GM23338 (cell line): ENCODE results near the gene PPIF. TPM values are rescaled to one million over a fixed set of nuclear protein-coding genes. Genes with fewer than 3 reads are reported as not detected.

Experiments
- ATAC-seq: fragments of 200-7000 bp; cut with Tn5 transposase; 3 replicates; pipeline ENCODE4 v1.9.1; 2020
- DNase-seq: peaks from one replicate; pipeline ENCODE4 v3.0.0-alpha.2; 2015; ENCODE audit warnings: low spot score
- H2AFZ ChIP-seq: fragments of 200-600 bp; sonication (generic); 2 replicates; pipeline ENCODE4 v1.8.0; 2016; ENCODE audit warnings: antibody characterized with exemption, mild to moderate bottlenecking, moderate library complexity
- H3F3A ChIP-seq: fragments of 200-600 bp; sonication (generic); replicated peaks from 2 replicates; pipeline ENCODE4 v1.8.0; 2017; ENCODE audit warnings: antibody characterized with exemption, mixed run types, low read depth
- H3K27ac ChIP-seq: fragments of 200-600 bp; sonication (generic); 2 replicates; pipeline ENCODE4 v1.6.1; 2016; ENCODE audit warnings: low read depth
- H3K27me3 ChIP-seq: fragments of 200-600 bp; sonication (generic); 2 replicates; pipeline ENCODE4 v1.8.0; 2016; ENCODE audit warnings: mild to moderate bottlenecking, mixed run types, moderate library complexity; ENCODE audit not compliant: insufficient read depth
- H3K36me3 ChIP-seq: fragments of 200-600 bp; sonication (generic); 2 replicates; pipeline ENCODE4 v1.8.0; 2016; ENCODE audit warnings: mild to moderate bottlenecking; ENCODE audit not compliant: insufficient read depth
- H3K4me1 ChIP-seq: fragments of 200-600 bp; sonication (generic); 2 replicates; pipeline ENCODE4 v1.8.0; 2016; ENCODE audit warnings: mild to moderate bottlenecking, moderate library complexity; ENCODE audit not compliant: insufficient read depth
- H3K4me2 ChIP-seq: fragments of 200-600 bp; sonication (generic); 2 replicates; pipeline ENCODE4 v1.7.1; 2017; ENCODE audit warnings: mixed run types
- H3K4me3 ChIP-seq: fragments of 200-600 bp; sonication (generic); 2 replicates; pipeline ENCODE4 v1.6.1; 2016; ENCODE audit warnings: mixed run types
- H3K79me2 ChIP-seq: fragments of 200-600 bp; sonication (generic); replicated peaks from 2 replicates; pipeline ENCODE4 v1.8.0; 2017; ENCODE audit warnings: mild to moderate bottlenecking; ENCODE audit not compliant: insufficient read depth
- H3K9me2 ChIP-seq: fragments of 200-600 bp; sonication (generic); 2 replicates; pipeline ENCODE4 v1.8.0; 2017; ENCODE audit not compliant: insufficient read depth
- H4K20me1 ChIP-seq: fragments of 200-600 bp; sonication (generic); replicated peaks from 2 replicates; pipeline ENCODE4 v1.8.0; 2017; ENCODE audit warnings: mild to moderate bottlenecking; ENCODE audit not compliant: insufficient read depth
- H3K27ac Mint-ChIP-seq: 2 replicates; pipeline ENCODE4 v1.8.0; 2020; ENCODE audit warnings: inconsistent platforms, mild to moderate bottlenecking, moderate library complexity, mixed read lengths
- H3K27me3 Mint-ChIP-seq: 3 replicates; pipeline ENCODE4 v1.8.0; 2022; ENCODE audit warnings: low read depth, mild to moderate bottlenecking, moderate library complexity, mixed read lengths, inconsistent platforms; ENCODE audit not compliant: insufficient read depth, poor library complexity
- H3K36me3 Mint-ChIP-seq: 3 replicates; pipeline ENCODE4 v1.8.0; 2021; ENCODE audit warnings: low read depth, mild to moderate bottlenecking, inconsistent platforms, moderate library complexity, mixed read lengths
- H3K4me1 Mint-ChIP-seq: 3 replicates; pipeline ENCODE4 v1.8.0; 2020; ENCODE audit warnings: mild to moderate bottlenecking, inconsistent platforms, mixed read lengths
- H3K4me3 Mint-ChIP-seq: 3 replicates; pipeline ENCODE4 v1.8.0; 2021; ENCODE audit warnings: moderate library complexity, mild to moderate bottlenecking, inconsistent platforms, mixed read lengths
- H3K9me3 Mint-ChIP-seq: 3 replicates; pipeline ENCODE4 v1.8.0; 2020; ENCODE audit warnings: moderate library complexity, mild to moderate bottlenecking, inconsistent platforms, mixed read lengths
- CTCF ChIP-seq, 2 experiments: fragments of 200-600 bp in 1 of 2; sonication (generic) in 1 of 2; conservative IDR thresholded peaks; 2 replicates each; pipeline versions ENCODE4 v1.5.1 to v1.6.1; 2016 to 2017; ENCODE audit warnings: antibody characterized with exemption in 2 of 2, low read depth in 2 of 2, mild to moderate bottlenecking in 2 of 2, moderate library complexity in 1 of 2
- JUNB ChIP-seq: IDR thresholded peaks from one replicate; pipeline ENCODE4 v1.6.1; 2016; ENCODE audit warnings: antibody characterized with exemption; ENCODE audit not compliant: unreplicated experiment
- NANOG ChIP-seq: IDR thresholded peaks from 2 replicates; pipeline ENCODE4 v1.6.1; 2016; ENCODE audit warnings: antibody characterized with exemption, borderline replicate concordance
- POLR2AphosphoS5 ChIP-seq: IDR thresholded peaks from 2 replicates; pipeline ENCODE4 v1.6.1; 2016; ENCODE audit warnings: antibody characterized with exemption, low read depth
- REST ChIP-seq: IDR thresholded peaks from one replicate; pipeline ENCODE4 v1.6.1; 2018; ENCODE audit warnings: antibody characterized with exemption; ENCODE audit not compliant: unreplicated experiment
- ZNF114 ChIP-seq: fragments of 250-450 bp; sonication (Bioruptor Pico); IDR thresholded peaks from 2 replicates; pipeline ENCODE4 v1.5.0; 2020; ENCODE audit warnings: mild to moderate bottlenecking, moderate library complexity
- ZNF462 ChIP-seq: fragments of 250-450 bp; sonication (Bioruptor Pico); IDR thresholded peaks from 2 replicates; pipeline ENCODE4 v1.5.0; 2020; ENCODE audit warnings: mild to moderate bottlenecking, moderate library complexity
- polyA plus RNA-seq: library from polyadenylated mRNA; unstranded; fragments of >200 nt; fragmentation: Nextera tagmentation; extraction: Ambion mirVana; gene quantifications from 2 replicates; pipeline ENCODE4 v1.2.1, GENCODE V29; 2016
- total RNA-seq: library from RNA; depleted of rRNA; stranded (reverse); fragments of >200 nt; shearing (Covaris generic); gene quantifications from 2 replicates; pipeline ENCODE4 v1.2.3, GENCODE V29; 2014

Gene PPIF
- total and polyA plus RNA-seq, 2 experiments from 2014 or later: 32.1 to 43.6 TPM

GRCh38 chr10:79386637-79387465 lies 39.6 kb downstream of the PPIF start (continued):
- TF ChIP-seq REST (no peak), NANOG (no peak), CTCF (conservative IDR thresholded peaks at IDR 0.05; ENCODE audit: low read depth in 2 of 2) (no peak), JUNB (no peak), POLR2AphosphoS5 (no peak)

GRCh38 chr10:79387466-79387973 lies 40.3 kb downstream of the PPIF start:
- Histone ChIP-seq H4K20me1 (no peaks in the 10 kb centered on the region), H3K27me3 (no peaks in the 10 kb centered on the region), H3K4me2 (no peak overlapping the region), H3K4me1 (no peaks in the 10 kb centered on the region), H3K9me2 (no peaks in the 10 kb centered on the region), H3F3A (no peaks in the 10 kb centered on the region), H3K4me3 (no peak overlapping the region), H2AFZ (no peak overlapping the region), H3K27ac (no peak overlapping the region), H3K79me2 (no peaks in the 10 kb centered on the region), H3K36me3 (no peaks in the 10 kb centered on the region)
- H3K4me3 Mint-ChIP-seq: no peak overlapping the region
- no peaks in the 10 kb centered on the region; the same call in 2 of the 3 replicates for H3K4me1 Mint-ChIP-seq
- H3K27me3 Mint-ChIP-seq: peaks cover 10% of the 10 kb centered on the region
- H3K27ac Mint-ChIP-seq: no peak overlapping the region
- DNase-seq (no peak), ATAC-seq (no peak)
- TF ChIP-seq ZNF114 (CRISPR knock-in tag) (no peak), ZNF462 (CRISPR knock-in tag) (no peak)
- H3K36me3 Mint-ChIP-seq: no peaks in the 10 kb centered on the region
- H3K9me3 Mint-ChIP-seq: no peaks in the 10 kb centered on the region
